MCF 10A (cell line): ENCODE measurements around the gene RPS26. TPM values are rescaled to one million over a fixed set of nuclear protein-coding genes. Genes with fewer than 3 reads are reported as not detected.

Source experiments
- BruUV-seq: library from RNA; stranded (reverse); fragments of 400-500 nt; replicated peaks from 2 replicates; lab custom pipeline; 2021; lab: Mats Ljungman, UMichigan
- CTCF ChIA-PET: fragments of 300-600 bp; sonication (Branson Sonifier 250); formaldehyde crosslinking; extraction: SDS; loops from one replicate; lab custom pipeline; 2021; ENCODE audit warnings: antibody characterized with exemption, inconsistent platforms; lab: Yijun Ruan, JAX
- POLR2A ChIA-PET: fragments of 300-600, 350-650 bp; sonication (Branson Sonifier 250); formaldehyde crosslinking; extraction: SDS; loops from one replicate; lab custom pipeline; 2020; ENCODE audit warnings: antibody characterized with exemption, inconsistent platforms; lab: Yijun Ruan, JAX
- DNase-seq: peaks from one replicate; pipeline ENCODE4 v3.0.0-alpha.2; 2018; ENCODE audit not compliant: unreplicated experiment
- H3K27ac Mint-ChIP-seq: one replicate; pipeline ENCODE4 v1.8.0; 2022; ENCODE audit warnings: mild to moderate bottlenecking, low read depth, mixed read lengths; ENCODE audit not compliant: unreplicated experiment
- H3K27me3 Mint-ChIP-seq: one replicate; pipeline ENCODE4 v1.8.0; 2022; ENCODE audit warnings: mixed read lengths; ENCODE audit not compliant: insufficient read depth, unreplicated experiment
- H3K36me3 Mint-ChIP-seq: one replicate; pipeline ENCODE4 v1.8.0; 2022; ENCODE audit warnings: mild to moderate bottlenecking, moderate library complexity, mixed read lengths; ENCODE audit not compliant: insufficient read depth, unreplicated experiment
- H3K4me1 Mint-ChIP-seq: one replicate; pipeline ENCODE4 v1.8.0; 2022; ENCODE audit warnings: mixed read lengths; ENCODE audit not compliant: insufficient read depth, unreplicated experiment
- H3K4me3 Mint-ChIP-seq: one replicate; pipeline ENCODE4 v1.8.0; 2022; ENCODE audit warnings: mild to moderate bottlenecking, moderate library complexity, mixed read lengths; ENCODE audit not compliant: unreplicated experiment
- H3K9me3 Mint-ChIP-seq: one replicate; pipeline ENCODE4 v1.8.0; 2022; ENCODE audit warnings: mixed read lengths; ENCODE audit not compliant: unreplicated experiment
- intact Hi-C: fragments of 100-400 bp; cut with micrococcal nuclease; formaldehyde crosslinking; loops from 2 replicates; pipeline ENCODE4 v1.14.1; 2022
- total RNA-seq: library from RNA; stranded (reverse); gene quantifications from 2 replicates; pipeline ENCODE4 v1.2.3, GENCODE V29; 2022
- TF ChIP-seq, protein P1 (sequence below): fragments of 200-600 bp; IDR thresholded peaks from one replicate; pipeline ENCODE4 v1.8.0; 2022; ENCODE audit warnings: antibody characterized with exemption, mild to moderate bottlenecking; ENCODE audit not compliant: unreplicated experiment

The RPS26 gene
- total RNA-seq, 1 experiment from 2014 or later: 67.3 TPM

DNA sequence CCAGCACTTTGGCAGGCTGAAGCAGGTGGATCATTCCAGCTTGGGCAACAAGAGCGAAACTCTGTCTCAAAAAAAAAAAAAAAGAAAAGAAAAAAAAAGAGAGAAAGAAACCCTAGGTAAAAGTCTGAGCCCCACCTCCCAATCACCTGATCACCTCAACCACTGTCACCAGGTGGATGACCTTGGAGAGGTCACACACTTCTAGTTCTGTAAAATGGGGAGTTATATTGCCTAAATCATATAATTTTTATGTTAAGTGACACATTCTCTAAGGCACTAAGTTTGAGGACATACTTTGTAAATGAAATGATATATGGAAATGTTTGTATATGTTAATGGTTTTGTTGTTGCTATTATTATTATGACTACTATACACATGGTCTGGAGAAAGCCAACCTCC, 36.7 kb downstream of the RPS26 start:
- no peaks in the 10 kb centered on the region for H3K4me1 Mint-ChIP-seq
- BruUV-seq: no TSS peak
- POLR2A ChIA-PET: interaction anchor here (0.6 to 3.0 kb wide), 7 partner anchors 25 to 358 kb away, joined by 3 to 66 read pairs (median 6); partner anchors contain the start of genes DNAJC14, PA2G4, RPL41 and SUOX
- TF ChIP-seq, protein P1, sequence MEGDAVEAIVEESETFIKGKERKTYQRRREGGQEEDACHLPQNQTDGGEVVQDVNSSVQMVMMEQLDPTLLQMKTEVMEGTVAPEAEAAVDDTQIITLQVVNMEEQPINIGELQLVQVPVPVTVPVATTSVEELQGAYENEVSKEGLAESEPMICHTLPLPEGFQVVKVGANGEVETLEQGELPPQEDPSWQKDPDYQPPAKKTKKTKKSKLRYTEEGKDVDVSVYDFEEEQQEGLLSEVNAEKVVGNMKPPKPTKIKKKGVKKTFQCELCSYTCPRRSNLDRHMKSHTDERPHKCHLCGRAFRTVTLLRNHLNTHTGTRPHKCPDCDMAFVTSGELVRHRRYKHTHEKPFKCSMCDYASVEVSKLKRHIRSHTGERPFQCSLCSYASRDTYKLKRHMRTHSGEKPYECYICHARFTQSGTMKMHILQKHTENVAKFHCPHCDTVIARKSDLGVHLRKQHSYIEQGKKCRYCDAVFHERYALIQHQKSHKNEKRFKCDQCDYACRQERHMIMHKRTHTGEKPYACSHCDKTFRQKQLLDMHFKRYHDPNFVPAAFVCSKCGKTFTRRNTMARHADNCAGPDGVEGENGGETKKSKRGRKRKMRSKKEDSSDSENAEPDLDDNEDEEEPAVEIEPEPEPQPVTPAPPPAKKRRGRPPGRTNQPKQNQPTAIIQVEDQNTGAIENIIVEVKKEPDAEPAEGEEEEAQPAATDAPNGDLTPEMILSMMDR: no peak
- no peaks in the 10 kb centered on the region for H3K9me3 Mint-ChIP-seq
- H3K36me3 Mint-ChIP-seq: no peaks in the 10 kb centered on the region
- DNase-seq: no peak
- intact Hi-C loops: loop anchor here (2.0 kb wide), 2 partner anchors 32 to 82 kb away; partner anchors contain the start of gene SUOX
- CTCF ChIA-PET: interaction anchor here (0.6 to 2.5 kb wide), 7 partner anchors 17 to 67 kb away, joined by 3 to 11 read pairs (median 4); partner anchors contain the start of genes PA2G4 and ZC3H10
- H3K4me3 Mint-ChIP-seq: peak overlapping the region; percentile 87
- H3K27me3 Mint-ChIP-seq: no peaks in the 10 kb centered on the region
- no peak overlapping the region for H3K27ac Mint-ChIP-seq

DNA sequence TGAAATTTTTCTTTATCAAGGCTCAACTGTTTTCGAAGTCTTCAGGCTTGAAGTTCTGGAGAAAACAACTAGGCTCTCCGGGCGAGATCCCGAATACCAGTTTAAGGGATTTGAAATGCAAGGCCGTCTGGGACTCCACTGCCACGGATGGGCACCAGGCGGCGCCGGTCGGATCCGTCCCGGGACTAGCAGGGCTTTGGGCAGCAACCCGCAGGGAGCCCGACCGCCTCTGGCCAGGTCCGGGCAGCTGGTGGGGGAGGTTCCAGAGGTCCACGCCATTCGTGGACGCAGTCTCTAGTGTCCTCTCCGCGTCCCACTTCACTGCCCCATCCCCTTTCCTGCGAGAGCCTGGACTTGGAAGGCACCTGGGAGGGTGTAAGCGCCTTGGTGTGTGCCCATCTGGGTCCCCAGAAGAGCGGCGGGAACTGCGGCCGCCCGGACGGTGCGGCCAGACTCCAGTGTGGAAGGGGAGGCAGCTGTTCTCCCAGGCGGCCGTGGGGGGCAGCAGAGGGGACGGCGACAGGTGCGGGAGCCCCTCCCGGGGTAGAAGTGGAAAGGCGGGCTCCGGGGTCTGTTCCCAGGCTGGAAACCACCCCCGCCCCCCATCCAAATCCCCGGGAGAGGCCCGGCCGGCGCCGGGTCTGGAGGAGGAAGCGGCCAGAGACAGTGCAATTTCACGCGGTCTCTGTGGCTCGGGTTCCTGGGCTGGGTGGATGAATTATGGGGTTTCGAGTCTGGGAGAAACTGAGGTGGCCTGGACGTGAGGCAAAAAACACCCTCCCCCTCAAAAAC, 37.4 kb downstream of the RPS26 start:
- TF ChIP-seq, protein P1: peak; percentile 60
- Mint-ChIP-seq H3K4me1 (no peaks in the 10 kb centered on the region), H3K4me3 (peak overlapping the region; percentile 87), H3K9me3 (no peaks in the 10 kb centered on the region), H3K27ac (no peak overlapping the region), H3K27me3 (no peaks in the 10 kb centered on the region), H3K36me3 (no peaks in the 10 kb centered on the region)
- DNase-seq: peak; percentile 85
- ChIA-PET CTCF (interaction anchor here (0.6 to 2.5 kb wide), 14 partner anchors 14 to 298 kb away, joined by 3 to 12 read pairs (median 3); partner anchors contain the start of genes PA2G4 and ZC3H10), POLR2A (interaction anchor here (0.7 to 3.0 kb wide), 10 partner anchors 18 to 82 kb away, joined by 3 to 66 read pairs (median 6); partner anchors contain the start of genes ESYT1, PA2G4, RPL41 and SUOX)
- intact Hi-C loops: loop anchor here (1.0 to 2.0 kb wide), 4 partner anchors 24 to 82 kb away; partner anchors contain the start of genes RPL41 and SUOX
- BruUV-seq: no TSS peak

DNA sequence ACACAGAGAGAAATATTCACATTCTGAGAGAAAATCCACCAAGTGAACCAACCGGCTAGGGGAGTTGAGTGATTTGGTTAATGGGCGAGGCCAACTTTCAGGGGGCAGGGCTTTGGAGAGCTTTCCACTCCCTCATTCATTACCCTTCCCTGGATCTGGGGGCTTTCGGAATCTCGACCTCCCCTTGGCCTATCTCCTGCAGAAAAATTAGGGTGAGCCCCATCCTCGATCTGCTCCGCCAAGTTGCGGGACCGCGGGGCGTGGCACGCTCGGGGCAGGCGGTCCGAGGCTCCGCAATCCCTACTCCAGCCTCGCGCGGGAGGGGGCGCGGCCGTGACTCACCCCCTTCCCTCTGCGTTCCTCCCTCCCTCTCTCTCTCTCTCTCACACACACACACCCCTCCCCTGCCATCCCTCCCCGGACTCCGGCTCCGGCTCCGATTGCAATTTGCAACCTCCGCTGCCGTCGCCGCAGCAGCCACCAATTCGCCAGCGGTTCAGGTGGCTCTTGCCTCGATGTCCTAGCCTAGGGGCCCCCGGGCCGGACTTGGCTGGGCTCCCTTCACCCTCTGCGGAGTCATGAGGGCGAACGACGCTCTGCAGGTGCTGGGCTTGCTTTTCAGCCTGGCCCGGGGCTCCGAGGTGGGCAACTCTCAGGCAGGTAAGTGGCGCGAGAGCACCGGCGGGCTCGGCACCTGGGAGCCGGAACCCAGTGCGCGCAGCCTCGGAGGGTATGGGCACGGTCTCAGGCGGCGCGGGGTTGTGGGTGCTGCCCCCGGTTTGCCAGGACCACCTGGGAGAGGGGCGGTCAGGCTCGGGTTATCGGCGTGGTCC, 38.2 kb downstream of the RPS26 start, which contains the start of gene ERBB3:
Gene ERBB3, plus strand, starts transcription at position 443 of the 833 bp plus-strand sequence. Its CDS starts 136 bp downstream, at position 579.
- CTCF ChIA-PET: interaction anchor here (0.6 to 2.5 kb wide), 20 partner anchors 12 to 260 kb away, joined by 3 to 12 read pairs (median 4); partner anchors contain the start of genes PA2G4, RPL41 and ZC3H10
- H3K36me3 Mint-ChIP-seq: no peaks in the 10 kb centered on the region

More for the DNA sequence above, 38.2 kb downstream of the RPS26 start, which contains the start of gene ERBB3:
- TF ChIP-seq, protein P1: no peak
- Mint-ChIP-seq H3K9me3 (no peaks in the 10 kb centered on the region), H3K4me3 (peak within 1 kb of the TSS; percentile 87), H3K4me1 (no peaks in the 10 kb centered on the region), H3K27me3 (no peaks in the 10 kb centered on the region), H3K27ac (no peak within 1 kb of the TSS)
- intact Hi-C loops: loop anchor here (1.0 to 2.0 kb wide), 4 partner anchors 23 to 83 kb away; partner anchors contain the start of genes RPL41 and SUOX
- POLR2A ChIA-PET: interaction anchor here (0.6 to 3.0 kb wide), 10 partner anchors 19 to 117 kb away, joined by 3 to 66 read pairs (median 6); partner anchors contain the start of genes ESYT1, PA2G4, RPL41 and SUOX
- DNase-seq: peak; percentile 89
- BruUV-seq: no TSS peak
